Mesodermal cell (in vitro differentiated cells): Measurements from ENCODE around the gene PTPRN2.

Source experiments
- H3K27ac ChIP-seq: 2 replicates; pipeline ENCODE4 v1.7.0; 2013; ENCODE audit warnings: mild to moderate bottlenecking, low read depth, low read length, moderate library complexity; ENCODE audit not compliant: severe bottlenecking
- H3K36me3 ChIP-seq: 2 replicates; pipeline ENCODE4 v1.7.1; 2013; ENCODE audit warnings: mild to moderate bottlenecking, low read length, moderate library complexity; ENCODE audit not compliant: control insufficient read depth, insufficient read depth
- H3K4me1 ChIP-seq: one replicate; pipeline ENCODE4 v1.7.1; 2013; ENCODE audit warnings: mild to moderate bottlenecking, low read length; ENCODE audit not compliant: insufficient read depth, control insufficient read depth, poor library complexity, severe bottlenecking
- H3K4me3 ChIP-seq: 2 replicates; pipeline ENCODE4 v1.7.0; 2013; ENCODE audit warnings: low read length, control low read depth, mild to moderate bottlenecking; ENCODE audit not compliant: insufficient read depth, poor library complexity, severe bottlenecking; ENCODE audit errors: extremely low read depth
- H3K9me3 ChIP-seq: 2 replicates; pipeline ENCODE4 v1.7.1; 2013; ENCODE audit warnings: mild to moderate bottlenecking, low read length, moderate library complexity; ENCODE audit not compliant: control insufficient read depth
- WGBS, 2 experiments: methylation state at CpG; one replicate each; pipeline ENCODE4 v1.1.5; 2013; ENCODE audit warnings: missing lambda C conversion rate in 2 of 2; ENCODE audit not compliant: insufficient coverage in 2 of 2; 5-methylcytosine and 5-hydroxymethylcytosine counted together

The PTPRN2 gene

DNA sequence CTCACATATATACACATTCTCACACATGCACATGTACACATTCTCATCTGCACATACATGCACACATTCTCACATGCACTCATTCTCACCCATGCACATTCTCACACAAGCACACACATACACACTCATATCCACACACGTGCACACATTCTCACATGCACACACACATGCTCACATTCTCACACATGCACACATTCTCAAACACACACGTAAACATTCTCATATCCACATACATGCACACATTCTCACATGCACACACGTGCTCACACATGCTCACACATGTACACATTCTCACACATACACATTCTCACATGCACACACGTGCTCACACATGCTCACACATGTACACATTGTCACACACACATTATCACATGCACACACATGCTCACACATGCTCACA is 260.6 kb downstream of the PTPRN2 start:
- Histone ChIP-seq H3K36me3 (no peaks in the 10 kb centered on the region), H3K4me3 (no peak overlapping the region), H3K9me3 (peaks cover 82% of the 10 kb centered on the region), H3K27ac (no peak overlapping the region), H3K4me1 (no peaks in the 10 kb centered on the region)
- WGBS, 2 experiments = 43% methylated on average over 4 of the region's 4 CpGs

DNA sequence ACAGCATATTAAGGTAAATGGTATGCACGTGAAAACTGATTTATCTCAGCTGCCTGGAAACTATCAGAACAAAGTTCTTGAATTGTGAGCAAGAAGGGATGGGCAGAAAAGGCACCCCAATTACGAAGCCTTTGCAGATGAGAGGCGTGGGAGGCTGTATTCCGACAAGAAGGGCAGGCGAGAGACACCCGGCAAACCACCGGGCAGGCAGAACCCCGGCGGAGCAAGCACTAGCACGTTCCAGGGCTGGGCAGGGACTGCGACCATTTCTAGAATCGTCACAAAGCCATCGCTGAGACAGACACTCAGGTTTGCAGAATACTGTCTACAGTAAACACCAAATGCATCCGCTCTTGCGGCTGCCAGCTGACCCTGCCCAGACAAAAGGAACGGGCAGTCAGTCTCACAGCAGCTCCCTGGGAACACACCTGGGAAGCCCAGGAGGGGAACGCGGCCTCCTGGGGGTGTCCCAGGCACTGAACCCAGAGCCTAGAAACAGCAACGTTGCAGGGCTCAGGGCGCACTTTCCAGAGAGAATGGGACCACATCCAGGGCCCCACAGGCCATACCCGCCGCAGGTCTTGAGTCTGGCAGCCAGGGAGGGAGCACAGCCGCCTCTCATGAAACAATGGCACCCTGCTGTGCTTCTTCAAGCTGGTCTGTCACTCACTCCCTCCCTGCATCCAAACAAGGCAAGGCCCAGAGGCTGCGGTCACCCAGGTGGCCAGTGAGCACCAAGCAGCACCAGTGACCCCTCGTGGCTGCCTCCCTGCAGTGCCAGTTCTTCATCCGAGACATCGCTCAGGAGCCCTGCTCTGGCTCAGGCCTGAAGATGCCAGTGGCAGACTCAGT is 261.9 kb downstream of the PTPRN2 start:
- H3K9me3 ChIP-seq = peaks cover 87% of the 10 kb centered on the region

DNA sequence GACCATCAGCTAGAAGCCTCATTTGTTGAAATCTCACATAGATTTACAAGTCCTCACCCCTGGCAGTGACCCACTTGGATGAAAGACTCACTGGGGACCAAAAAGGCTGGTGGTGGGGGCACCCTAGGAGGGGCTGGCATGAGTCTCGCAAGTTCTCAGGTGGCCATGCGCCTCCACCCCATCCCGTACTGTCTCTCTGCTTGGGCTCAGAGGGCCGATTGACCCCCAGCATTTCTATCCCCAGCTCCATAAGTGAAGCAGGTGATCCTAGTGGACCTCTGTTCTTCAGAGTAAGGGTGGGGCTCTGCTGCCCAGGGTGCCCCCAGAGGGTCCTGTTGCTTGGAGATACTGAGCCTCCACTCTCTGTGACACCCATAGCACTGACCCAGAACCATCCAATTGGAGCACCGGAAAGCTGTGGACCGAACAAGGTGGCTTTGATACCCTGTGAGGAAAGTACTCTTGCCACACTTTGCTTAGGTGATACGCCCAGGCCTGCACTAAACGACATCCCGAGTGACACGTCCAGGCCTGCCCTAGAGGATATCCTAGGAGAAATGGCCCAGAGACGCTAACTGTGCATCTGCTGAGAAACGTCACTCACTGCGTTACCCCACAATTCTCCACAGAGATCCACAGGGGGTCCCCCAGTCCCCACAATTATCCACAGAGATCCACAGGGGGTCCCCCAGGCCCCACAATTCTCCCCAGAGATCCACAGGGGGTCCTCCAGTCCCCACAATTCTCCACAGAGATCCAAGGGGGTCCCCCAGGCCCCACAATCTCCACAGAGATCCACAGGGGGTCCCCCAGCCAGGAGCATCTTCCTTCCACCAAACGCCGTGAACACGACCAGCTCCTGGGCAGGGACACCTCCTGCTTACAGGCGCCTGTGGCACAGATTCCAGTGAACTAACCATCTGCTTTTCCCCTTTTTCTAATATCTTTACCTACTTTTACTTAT is 262.9 kb downstream of the PTPRN2 start:
- Histone ChIP-seq H3K36me3 (no peaks in the 10 kb centered on the region), H3K9me3 (peaks cover 85% of the 10 kb centered on the region), H3K27ac (no peak overlapping the region), H3K4me1 (no peaks in the 10 kb centered on the region), H3K4me3 (no peak overlapping the region)
- WGBS, 2 experiments = 67 to 75% methylated on average over 12 to 13 of the region's 17 CpGs

More for the DNA sequence above, 261.9 kb downstream of the PTPRN2 start:
- no peaks in the 10 kb centered on the region for H3K36me3 ChIP-seq
- no peak overlapping the region for H3K27ac ChIP-seq
- H3K4me1 ChIP-seq = no peaks in the 10 kb centered on the region
- WGBS, 2 experiments = 81 to 84% methylated on average over 23 to 27 of the region's 27 CpGs
- H3K4me3 ChIP-seq = no peak overlapping the region

GRCh38 chr7:158323741-158324396 is 263.8 kb downstream of the PTPRN2 start:
- Histone ChIP-seq H3K36me3 (no peaks in the 10 kb centered on the region), H3K27ac (no peak overlapping the region), H3K9me3 (peaks cover 77% of the 10 kb centered on the region), H3K4me1 (no peaks in the 10 kb centered on the region), H3K4me3 (no peak overlapping the region)
- WGBS, 2 experiments = 76 to 83% methylated on average over 18 to 20 of the region's 21 CpGs

DNA sequence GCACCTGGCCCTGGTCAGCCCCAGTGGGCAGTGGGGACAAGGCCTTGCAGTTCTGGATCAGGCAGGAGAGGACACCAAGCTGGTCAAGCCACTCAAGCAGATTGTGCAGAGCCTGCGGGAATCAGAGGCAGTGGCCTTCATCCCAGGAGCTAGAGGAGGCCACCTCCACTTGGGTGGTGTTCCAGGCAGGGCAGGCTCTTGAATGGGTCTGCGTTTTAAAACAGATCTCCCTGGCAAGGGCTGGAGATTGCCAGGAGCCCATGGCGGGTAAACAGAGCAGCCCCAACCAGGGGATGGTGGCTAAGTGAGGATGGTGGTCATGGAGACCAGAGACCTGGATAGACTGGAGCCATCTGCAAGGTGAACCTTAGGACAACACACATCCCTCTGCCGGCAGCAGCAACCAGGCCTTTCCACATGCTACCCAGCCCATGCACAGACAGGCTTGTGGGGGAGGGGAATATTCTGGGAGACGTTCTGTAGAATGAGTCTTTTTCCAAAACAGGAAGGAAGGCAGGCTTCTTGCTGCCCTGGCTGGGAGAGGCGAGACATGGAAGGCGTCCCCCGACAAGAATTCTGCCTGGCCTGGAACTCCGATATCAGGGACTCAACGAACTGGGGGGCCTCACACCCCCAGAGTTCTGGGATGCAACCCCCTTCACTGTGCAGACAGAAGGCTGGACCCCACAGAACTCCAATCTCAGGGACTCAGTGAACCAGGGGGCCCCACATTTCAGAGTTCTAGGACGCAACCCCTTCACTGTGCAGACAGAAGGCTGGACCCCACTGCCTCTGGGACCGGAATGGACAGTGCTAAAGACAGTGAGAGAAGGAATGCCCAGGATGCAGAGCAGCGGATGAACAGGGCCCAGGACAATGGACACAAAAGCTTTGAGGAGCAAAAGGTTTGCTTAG is 264.8 kb downstream of the PTPRN2 start:
- no peaks in the 10 kb centered on the region for H3K4me1 ChIP-seq
- H3K9me3 ChIP-seq = peaks cover 76% of the 10 kb centered on the region
- WGBS, 2 experiments = 65 to 68% methylated on average over 8 to 12 of the region's 13 CpGs
- no peaks in the 10 kb centered on the region for H3K36me3 ChIP-seq
- H3K27ac ChIP-seq = no peak overlapping the region
- H3K4me3 ChIP-seq = no peak overlapping the region

DNA sequence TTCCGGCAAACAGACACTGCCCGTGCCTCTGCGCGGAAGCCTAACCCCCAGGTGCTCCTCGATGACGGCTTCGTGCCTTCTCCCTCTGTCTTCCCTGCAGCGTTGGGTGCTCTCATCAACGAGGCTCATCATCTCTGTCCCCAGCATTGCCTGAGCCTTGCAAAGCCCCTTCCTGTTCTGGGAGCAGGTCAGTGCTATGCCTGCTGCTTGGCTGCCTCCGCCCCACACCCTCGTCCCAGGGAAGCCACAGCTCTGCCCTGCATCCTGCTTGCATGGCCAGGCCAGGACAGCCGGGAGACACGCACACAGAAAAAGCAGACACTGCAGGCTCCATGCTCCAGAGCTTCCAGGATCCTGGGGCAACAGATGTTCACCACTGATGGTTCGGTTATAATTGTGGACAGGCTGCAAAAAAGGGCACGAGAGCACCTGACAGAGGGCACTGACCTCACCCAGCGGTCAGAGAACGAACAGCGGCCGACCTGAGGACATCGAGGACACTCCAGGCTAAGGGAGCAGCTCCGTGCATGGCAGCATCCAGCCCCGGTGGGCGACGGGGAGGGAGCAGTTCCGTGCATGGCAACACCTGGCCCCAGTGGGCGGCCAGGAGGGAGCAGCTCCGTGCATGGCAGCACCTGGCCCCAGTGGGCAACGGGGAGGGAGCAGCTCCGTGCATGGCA is 265.5 kb downstream of the PTPRN2 start:
- H3K9me3 ChIP-seq = peaks cover 76% of the 10 kb centered on the region
- no peak overlapping the region for H3K27ac ChIP-seq
- H3K4me1 ChIP-seq = no peaks in the 10 kb centered on the region
- no peak overlapping the region for H3K4me3 ChIP-seq
- 75 to 81% methylated on average over 22 to 29 of the region's 29 CpGs for WGBS, 2 experiments
- no peaks in the 10 kb centered on the region for H3K36me3 ChIP-seq

DNA sequence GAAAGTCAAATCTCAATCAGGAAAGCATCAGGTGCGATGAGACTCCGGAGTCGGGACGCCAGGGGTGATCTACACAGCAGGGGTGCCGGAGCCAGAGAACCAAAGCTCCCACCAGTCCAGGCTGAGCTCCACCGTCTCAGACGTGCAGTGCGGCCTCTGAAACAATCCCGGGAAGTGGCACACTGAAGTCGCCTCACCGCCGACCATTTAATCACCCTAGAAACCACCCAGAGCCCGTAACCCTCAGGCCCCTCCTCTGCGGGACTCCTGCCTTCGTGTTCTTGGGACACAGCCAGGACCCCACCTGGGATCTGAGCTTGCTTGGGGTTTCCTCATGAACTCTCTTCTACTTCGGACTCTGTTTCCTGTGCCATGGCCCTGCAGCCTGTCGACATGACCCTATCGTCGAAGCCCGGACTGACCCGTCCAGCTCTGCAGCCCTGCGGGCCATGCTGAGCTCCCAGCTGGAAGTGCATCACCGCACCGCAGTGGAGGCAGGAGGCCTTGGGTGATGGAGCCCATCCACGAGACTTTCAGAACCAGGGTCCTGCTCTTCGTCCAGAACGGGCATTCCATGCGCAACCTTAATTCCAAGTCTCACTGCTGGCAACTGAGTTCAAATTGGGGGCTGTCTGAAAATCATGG is 266.4 kb downstream of the PTPRN2 start:
- 77 to 84% methylated on average over 24 to 28 of the region's 28 CpGs for WGBS, 2 experiments
- Histone ChIP-seq H3K4me3 (no peak overlapping the region), H3K4me1 (no peaks in the 10 kb centered on the region), H3K27ac (no peak overlapping the region), H3K36me3 (no peaks in the 10 kb centered on the region), H3K9me3 (peaks cover 76% of the 10 kb centered on the region)

DNA sequence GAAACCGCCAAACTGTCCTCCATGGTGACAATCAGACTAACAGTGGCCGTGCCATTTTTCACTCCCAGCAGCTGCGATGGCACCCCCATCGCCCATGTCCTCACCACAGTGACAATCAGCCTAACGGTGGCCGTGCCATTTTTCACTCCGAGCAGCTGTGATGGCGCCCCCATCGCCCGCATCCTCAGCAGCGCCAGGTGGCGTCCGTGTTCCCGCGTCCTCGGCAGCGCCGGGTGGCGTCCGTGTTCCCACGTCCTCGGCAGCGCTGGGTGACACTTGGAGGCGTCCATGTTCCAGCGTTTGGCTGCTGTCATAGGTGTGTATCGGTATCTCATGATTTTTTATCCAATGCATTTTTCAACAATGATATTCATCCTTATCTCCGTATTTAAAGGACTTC is 267.3 kb downstream of the PTPRN2 start:
- no peaks in the 10 kb centered on the region for H3K36me3 ChIP-seq
- H3K4me3 ChIP-seq = no peak overlapping the region
- WGBS, 2 experiments = 78 to 80% methylated on average over 18 to 22 of the region's 27 CpGs
- no peak overlapping the region for H3K27ac ChIP-seq
- H3K9me3 ChIP-seq = peaks cover 73% of the 10 kb centered on the region
- no peaks in the 10 kb centered on the region for H3K4me1 ChIP-seq

DNA sequence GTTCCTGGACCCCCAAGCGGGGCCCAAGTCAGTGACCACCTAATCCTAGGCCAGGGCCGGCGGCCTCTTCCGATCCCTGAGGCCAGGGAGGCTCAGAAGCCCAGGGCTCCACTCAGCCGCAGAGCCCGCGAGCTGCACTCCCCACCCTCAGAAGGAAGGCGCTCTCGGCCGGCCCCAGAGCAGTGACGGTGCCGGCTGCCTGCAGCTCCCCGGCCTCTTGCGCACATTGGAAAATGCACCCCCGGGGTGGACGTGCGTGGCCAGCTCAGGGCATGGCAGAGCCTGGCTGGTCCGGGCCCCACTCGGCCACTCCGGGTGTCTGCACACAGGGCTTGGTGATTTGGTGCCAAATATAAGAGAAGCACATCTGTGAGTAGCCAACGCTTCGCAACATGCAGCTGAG is 269.1 kb downstream of the PTPRN2 start:
- H3K4me3 ChIP-seq = no peak overlapping the region
- no peaks in the 10 kb centered on the region for H3K4me1 ChIP-seq
- H3K9me3 ChIP-seq = peaks cover 68% of the 10 kb centered on the region
- no peak overlapping the region for H3K27ac ChIP-seq
- WGBS, 2 experiments = 84 to 86% methylated on average over 17 to 22 of the region's 22 CpGs
- no peaks in the 10 kb centered on the region for H3K36me3 ChIP-seq
